ENCODE measurements around the gene LRRC52. TPM values are rescaled to one million over a fixed set of nuclear protein-coding genes. Genes with fewer than 3 reads are reported as not detected.

The LRRC52 gene
- total RNA-seq, 2 donors from 2014 or later, result not detected

- Histone ChIP-seq H3K4me3 (no peak overlapping the region), H3K36me3 (no peaks in the 10 kb centered on the region), H3K4me1 (no peaks in the 10 kb centered on the region), H3K27ac (no peak overlapping the region), H3K27me3 (no peaks in the 10 kb centered on the region), H3K9me3 (no peaks in the 10 kb centered on the region), H3K9ac (ENCODE audit: low read depth in 2 of 2, low read length in 2 of 2) (no peak overlapping the region)
- DNase-seq, result no peak
- TF ChIP-seq, protein P1, sequence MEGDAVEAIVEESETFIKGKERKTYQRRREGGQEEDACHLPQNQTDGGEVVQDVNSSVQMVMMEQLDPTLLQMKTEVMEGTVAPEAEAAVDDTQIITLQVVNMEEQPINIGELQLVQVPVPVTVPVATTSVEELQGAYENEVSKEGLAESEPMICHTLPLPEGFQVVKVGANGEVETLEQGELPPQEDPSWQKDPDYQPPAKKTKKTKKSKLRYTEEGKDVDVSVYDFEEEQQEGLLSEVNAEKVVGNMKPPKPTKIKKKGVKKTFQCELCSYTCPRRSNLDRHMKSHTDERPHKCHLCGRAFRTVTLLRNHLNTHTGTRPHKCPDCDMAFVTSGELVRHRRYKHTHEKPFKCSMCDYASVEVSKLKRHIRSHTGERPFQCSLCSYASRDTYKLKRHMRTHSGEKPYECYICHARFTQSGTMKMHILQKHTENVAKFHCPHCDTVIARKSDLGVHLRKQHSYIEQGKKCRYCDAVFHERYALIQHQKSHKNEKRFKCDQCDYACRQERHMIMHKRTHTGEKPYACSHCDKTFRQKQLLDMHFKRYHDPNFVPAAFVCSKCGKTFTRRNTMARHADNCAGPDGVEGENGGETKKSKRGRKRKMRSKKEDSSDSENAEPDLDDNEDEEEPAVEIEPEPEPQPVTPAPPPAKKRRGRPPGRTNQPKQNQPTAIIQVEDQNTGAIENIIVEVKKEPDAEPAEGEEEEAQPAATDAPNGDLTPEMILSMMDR (IDR thresholded peaks at IDR 0.05), result no peak
- intact Hi-C loops (cut with DNase I), result no loop called here
Measured at GRCh38 chr1:165573787-165574186, 30.0 kb downstream of the LRRC52 start.

GRCh38 chr1:165574295-165574694 is 30.5 kb downstream of the LRRC52 start:
- intact Hi-C loops (cut with DNase I), result no loop called here
- TF ChIP-seq, protein P1 (IDR thresholded peaks at IDR 0.05), result no peak
- Histone ChIP-seq H3K27me3 (no peaks in the 10 kb centered on the region), H3K9ac (ENCODE audit: low read depth in 2 of 2, low read length in 2 of 2) (no peak overlapping the region), H3K4me1 (no peaks in the 10 kb centered on the region), H3K4me3 (no peak overlapping the region), H3K27ac (no peak overlapping the region), H3K9me3 (no peaks in the 10 kb centered on the region), H3K36me3 (no peaks in the 10 kb centered on the region)
- no peak for DNase-seq

- no peaks in the 10 kb centered on the region for H3K27me3 ChIP-seq
- H3K36me3 ChIP-seq, result no peaks in the 10 kb centered on the region
- H3K9ac ChIP-seq (ENCODE audit: low read depth in 2 of 2, low read length in 2 of 2), result no peak overlapping the region
- no peak for DNase-seq
- TF ChIP-seq, protein P1 (IDR thresholded peaks at IDR 0.05), result no peak
- intact Hi-C loops (cut with DNase I), result no loop called here
- H3K9me3 ChIP-seq, result no peaks in the 10 kb centered on the region
- H3K4me1 ChIP-seq, result no peaks in the 10 kb centered on the region
- H3K27ac ChIP-seq, result no peak overlapping the region
- H3K4me3 ChIP-seq, result no peak overlapping the region
Measured at GRCh38 chr1:165575468-165576099, 31.8 kb downstream of the LRRC52 start.

- Histone ChIP-seq H3K9ac (ENCODE audit: low read depth in 2 of 2, low read length in 2 of 2) (no peak overlapping the region), H3K36me3 (no peaks in the 10 kb centered on the region), H3K4me1 (no peaks in the 10 kb centered on the region), H3K9me3 (no peaks in the 10 kb centered on the region), H3K4me3 (no peak overlapping the region), H3K27me3 (no peaks in the 10 kb centered on the region), H3K27ac (no peak overlapping the region)
- TF ChIP-seq, protein P1 (IDR thresholded peaks at IDR 0.05), result no peak
- DNase-seq, result no peak
- intact Hi-C loops (cut with DNase I), result no loop called here
Measured at GRCh38 chr1:165576536-165576935, 32.7 kb downstream of the LRRC52 start.

- Histone ChIP-seq H3K36me3 (no peaks in the 10 kb centered on the region), H3K4me3 (no peak overlapping the region), H3K9ac (ENCODE audit: low read depth in 2 of 2, low read length in 2 of 2) (no peak overlapping the region), H3K27me3 (no peaks in the 10 kb centered on the region), H3K9me3 (no peaks in the 10 kb centered on the region), H3K27ac (no peak overlapping the region), H3K4me1 (no peaks in the 10 kb centered on the region)
- no peak for DNase-seq
- intact Hi-C loops (cut with DNase I), result no loop called here
- TF ChIP-seq, protein P1 (IDR thresholded peaks at IDR 0.05), result no peak
Measured at GRCh38 chr1:165577707-165578106, 33.9 kb downstream of the LRRC52 start.
